ENCODE data around the gene A1CF. TPM values are rescaled to one million over a fixed set of nuclear protein-coding genes. Genes with fewer than 3 reads are reported as not detected.

A1CF gene
- total RNA-seq, 4 donors from 2014 or later, result not detected

GRCh38 chr10:50805981-50806622 is 79.3 kb downstream of the A1CF start:
- no peaks in the 10 kb centered on the region for H3K36me3 ChIP-seq
- no peaks in the 10 kb centered on the region for H3K4me1 ChIP-seq
- no peak overlapping the region for H3K4me3 ChIP-seq
- no peaks in the 10 kb centered on the region for H3K27me3 ChIP-seq
- no peaks in the 10 kb centered on the region for H3K9me3 ChIP-seq
- no peak overlapping the region for H3K27ac ChIP-seq
- 33 to 35% methylated on average over 2 of the region's 2 CpGs for WGBS, 2 donors
- no peak for DNase-seq (ENCODE audit: low spot score in 2 of 2)
- TF ChIP-seq, protein P1, sequence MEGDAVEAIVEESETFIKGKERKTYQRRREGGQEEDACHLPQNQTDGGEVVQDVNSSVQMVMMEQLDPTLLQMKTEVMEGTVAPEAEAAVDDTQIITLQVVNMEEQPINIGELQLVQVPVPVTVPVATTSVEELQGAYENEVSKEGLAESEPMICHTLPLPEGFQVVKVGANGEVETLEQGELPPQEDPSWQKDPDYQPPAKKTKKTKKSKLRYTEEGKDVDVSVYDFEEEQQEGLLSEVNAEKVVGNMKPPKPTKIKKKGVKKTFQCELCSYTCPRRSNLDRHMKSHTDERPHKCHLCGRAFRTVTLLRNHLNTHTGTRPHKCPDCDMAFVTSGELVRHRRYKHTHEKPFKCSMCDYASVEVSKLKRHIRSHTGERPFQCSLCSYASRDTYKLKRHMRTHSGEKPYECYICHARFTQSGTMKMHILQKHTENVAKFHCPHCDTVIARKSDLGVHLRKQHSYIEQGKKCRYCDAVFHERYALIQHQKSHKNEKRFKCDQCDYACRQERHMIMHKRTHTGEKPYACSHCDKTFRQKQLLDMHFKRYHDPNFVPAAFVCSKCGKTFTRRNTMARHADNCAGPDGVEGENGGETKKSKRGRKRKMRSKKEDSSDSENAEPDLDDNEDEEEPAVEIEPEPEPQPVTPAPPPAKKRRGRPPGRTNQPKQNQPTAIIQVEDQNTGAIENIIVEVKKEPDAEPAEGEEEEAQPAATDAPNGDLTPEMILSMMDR (IDR thresholded peaks at IDR 0.05), result no peak
- TF ChIP-seq POLR2A (IDR thresholded peaks at IDR 0.05), result no peak
- no peak for TF ChIP-seq EP300 (IDR thresholded peaks at IDR 0.05)

GRCh38 chr10:50799595-50799994 is 85.8 kb downstream of the A1CF start:
- WGBS, 2 donors, result 44 to 47% methylated on average over 1 of the region's 1 CpG
- Histone ChIP-seq H3K4me3 (no peak overlapping the region), H3K4me1 (no peaks in the 10 kb centered on the region), H3K27ac (no peak overlapping the region), H3K9me3 (no peaks in the 10 kb centered on the region), H3K36me3 (no peaks in the 10 kb centered on the region), H3K27me3 (no peaks in the 10 kb centered on the region)
- no peak for TF ChIP-seq POLR2A (IDR thresholded peaks at IDR 0.05)
- TF ChIP-seq, protein P1 (IDR thresholded peaks at IDR 0.05), result no peak
- DNase-seq (ENCODE audit: low spot score in 2 of 2), result no peak

DNA sequence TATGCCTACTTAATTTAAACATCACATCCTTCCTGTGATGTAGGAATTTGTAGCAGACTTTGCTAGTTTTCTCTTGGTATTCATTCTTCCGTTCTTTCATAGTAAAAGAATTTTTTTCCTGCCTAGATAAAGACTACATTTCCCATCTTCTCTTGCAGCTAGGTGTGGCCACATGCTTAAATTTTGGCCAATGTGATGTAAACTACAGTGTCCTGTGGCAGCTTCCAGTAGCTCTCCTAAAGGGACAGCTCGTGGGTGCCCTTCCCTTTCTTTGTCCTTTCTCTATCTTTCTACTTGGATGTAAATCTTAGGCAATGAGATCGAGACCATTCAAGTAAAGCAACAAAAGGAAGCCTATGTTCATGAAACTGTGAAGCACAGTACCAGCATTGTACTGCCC is 87.1 kb downstream of the A1CF start:
- no peak for DNase-seq (ENCODE audit: low spot score in 2 of 2)
- Histone ChIP-seq H3K9me3 (no peaks in the 10 kb centered on the region), H3K36me3 (no peaks in the 10 kb centered on the region), H3K27me3 (no peaks in the 10 kb centered on the region), H3K27ac (no peak overlapping the region), H3K4me3 (no peak overlapping the region), H3K4me1 (no peaks in the 10 kb centered on the region)
- 58 to 61% methylated on average over 3 of the region's 3 CpGs for WGBS, 2 donors
- TF ChIP-seq, protein P1 (IDR thresholded peaks at IDR 0.05), result no peak
- TF ChIP-seq EP300 (IDR thresholded peaks at IDR 0.05), result no peak
- TF ChIP-seq POLR2A (IDR thresholded peaks at IDR 0.05), result no peak

GRCh38 chr10:50796693-50797092 is 88.7 kb downstream of the A1CF start:
- no peaks in the 10 kb centered on the region for H3K36me3 ChIP-seq
- no peak overlapping the region for H3K4me3 ChIP-seq
- H3K9me3 ChIP-seq, result no peaks in the 10 kb centered on the region
- H3K27me3 ChIP-seq, result no peaks in the 10 kb centered on the region
- 89 to 96% methylated on average over 1 of the region's 1 CpG for WGBS, 2 donors
- TF ChIP-seq POLR2A (IDR thresholded peaks at IDR 0.05), result no peak
- TF ChIP-seq, protein P1 (IDR thresholded peaks at IDR 0.05), result no peak
- no peaks in the 10 kb centered on the region for H3K4me1 ChIP-seq
- no peak overlapping the region for H3K27ac ChIP-seq
- DNase-seq (ENCODE audit: low spot score in 2 of 2), result no peak

- Histone ChIP-seq H3K4me3 (no peak overlapping the region), H3K4me1 (no peaks in the 10 kb centered on the region), H3K27me3 (no peaks in the 10 kb centered on the region), H3K27ac (no peak overlapping the region), H3K9me3 (no peaks in the 10 kb centered on the region), H3K36me3 (no peaks in the 10 kb centered on the region)
- DNase-seq (ENCODE audit: low spot score in 2 of 2), result no peak
- TF ChIP-seq, protein P1 (IDR thresholded peaks at IDR 0.05), result no peak
- TF ChIP-seq POLR2A (IDR thresholded peaks at IDR 0.05) (no peak), EP300 (IDR thresholded peaks at IDR 0.05) (no peak)
These were observed 90.9 kb downstream of the A1CF start for GRCh38 chr10:50794490-50794889.
